GM12878 (cell line): ENCODE data around the gene BBS10. TPM values are rescaled to one million over a fixed set of nuclear protein-coding genes. Genes with fewer than 3 reads are reported as not detected.

Experiments used
- ATAC-seq: fragments of 200-7000 bp; cut with Tn5 transposase; 3 replicates; pipeline ENCODE4 v1.9.1; 2020; ENCODE audit warnings: mild to moderate bottlenecking, moderate library complexity
- BruUV-seq: library from RNA; stranded (reverse); fragments of 400-500 nt; replicated peaks from 2 replicates; lab custom pipeline; 2021; lab: Mats Ljungman, UMichigan
- CTCF ChIA-PET: fragments of 300-600 bp; sonication (Branson Sonifier 250); formaldehyde crosslinking; extraction: SDS; loops from one replicate; lab custom pipeline; 2021; ENCODE audit warnings: inconsistent platforms; lab: Yijun Ruan, JAX
- POLR2A ChIA-PET: fragments of 350-600 bp; formaldehyde crosslinking; extraction: SDS; loops from one replicate; lab custom pipeline; 2021; ENCODE audit warnings: inconsistent platforms; lab: Charles Lee
- RAD21 ChIA-PET: fragments of 300-600 bp; sonication (Branson Sonifier 250); formaldehyde crosslinking; loops from one replicate; lab custom pipeline; 2023; ENCODE audit warnings: antibody characterized with exemption; ENCODE audit not compliant: unreplicated experiment; lab: Charles Lee
- SMC1A ChIA-PET: fragments of 300-600 bp; sonication (Branson Sonifier 250); formaldehyde crosslinking; loops from one replicate; lab custom pipeline; 2023; ENCODE audit not compliant: unreplicated experiment, uncharacterized antibody; lab: Charles Lee
- DNase-seq: peaks from one replicate; pipeline ENCODE4 v3.0.0-alpha.2; 2011; ENCODE audit warnings: low read depth, low spot score
- FAIRE-seq: peaks from 3 replicates; lab custom pipeline; 2011; peaks lifted over from hg19 to GRCh38; lab: Jason Lieb, UNC
- H2AFZ ChIP-seq: 2 replicates; pipeline ENCODE4 v1.6.0; 2011; ENCODE audit warnings: low read depth, low read length, control low read depth; ENCODE audit not compliant: control insufficient read depth
- H3K27ac ChIP-seq: 2 replicates; pipeline ENCODE4 v1.5.1; 2011; ENCODE audit warnings: control low read depth; ENCODE audit not compliant: control insufficient read depth, insufficient read depth
- H3K27me3 ChIP-seq, 2 experiments: replicated peaks in 1 of 2; 2 replicates each; pipeline versions ENCODE4 v1.6.0 to v1.6.1; 2011; ENCODE audit warnings: low read length in 1 of 2; ENCODE audit not compliant: control insufficient read depth in 2 of 2, insufficient read depth in 2 of 2
- H3K36me3 ChIP-seq, 2 experiments: 2 replicates each; pipeline ENCODE4 v1.5.1; 2011; ENCODE audit warnings: low read length in 1 of 2; ENCODE audit not compliant: control insufficient read depth in 2 of 2, insufficient read depth in 2 of 2
- H3K4me1 ChIP-seq: 2 replicates; pipeline ENCODE4 v1.6.1; 2011; ENCODE audit warnings: mild to moderate bottlenecking, low read length, moderate library complexity, mixed read lengths; ENCODE audit not compliant: control insufficient read depth, insufficient read depth
- H3K4me2 ChIP-seq: 2 replicates; pipeline ENCODE4 v1.6.0; 2011; ENCODE audit warnings: control low read depth; ENCODE audit not compliant: control insufficient read depth, insufficient read depth
- H3K4me3 ChIP-seq: fragments of 200-600 bp; sonication (generic); 2 replicates; pipeline ENCODE4 v1.5.1; 2016
- H3K79me2 ChIP-seq: 2 replicates; pipeline ENCODE4 v1.6.0; 2011; ENCODE audit warnings: low read length; ENCODE audit not compliant: control insufficient read depth, insufficient read depth
- H3K9ac ChIP-seq: 2 replicates; pipeline ENCODE4 v1.8.0; 2011; ENCODE audit warnings: low read length, control low read depth, mixed read lengths; ENCODE audit not compliant: control insufficient read depth, insufficient read depth
- H3K9me3 ChIP-seq: replicated peaks from 3 replicates; pipeline ENCODE4 v1.5.1; 2011; ENCODE audit warnings: mild to moderate bottlenecking, low read length; ENCODE audit not compliant: control insufficient read depth, insufficient read depth
- H4K20me1 ChIP-seq: 2 replicates; pipeline ENCODE4 v1.6.0; 2011; ENCODE audit not compliant: control insufficient read depth, insufficient read depth
- CHD1 ChIP-seq: IDR thresholded peaks from 2 replicates; pipeline ENCODE4 v1.6.1; 2012; ENCODE audit warnings: low read depth, low read length, improper control_type of control experiment
- CHD4 ChIP-seq: fragments of 200-600 bp; sonication (generic); IDR thresholded peaks from 2 replicates; pipeline ENCODE4 v1.6.1; 2016; ENCODE audit warnings: mild to moderate bottlenecking
- CREB1 ChIP-seq: IDR thresholded peaks from 2 replicates; pipeline ENCODE4 v1.6.1; 2012; ENCODE audit warnings: low read depth, mild to moderate bottlenecking, inconsistent platforms
- CREM ChIP-seq: IDR thresholded peaks from 2 replicates; pipeline ENCODE4 v1.6.1; 2014; ENCODE audit warnings: antibody characterized with exemption, low read depth
- EP300 ChIP-seq, 2 experiments: fragments of 150-350 bp in 1 of 2; IDR thresholded peaks; 2 replicates each; pipeline ENCODE4 v1.6.1; 2011 to 2012; ENCODE audit warnings: low read depth in 2 of 2, low read length in 2 of 2, borderline replicate concordance in 1 of 2, improper control_type of control experiment in 1 of 2, inconsistent platforms in 1 of 2; ENCODE audit not compliant: control insufficient read depth in 1 of 2
- JUND ChIP-seq: IDR thresholded peaks from 2 replicates; pipeline ENCODE4 v1.6.1; 2012; ENCODE audit warnings: low read depth, mild to moderate bottlenecking, low read length, improper control_type of control experiment, moderate library complexity
- MEF2A ChIP-seq: IDR thresholded peaks from 2 replicates; pipeline ENCODE4 v1.6.1; 2011; ENCODE audit warnings: low read depth, mild to moderate bottlenecking, low read length, moderate library complexity; ENCODE audit not compliant: insufficient read depth
- NR2C2 ChIP-seq: IDR thresholded peaks from 2 replicates; pipeline ENCODE4 v1.6.1; 2011; ENCODE audit warnings: borderline replicate concordance, low read depth; ENCODE audit not compliant: control insufficient read depth, insufficient read length
- TCF3 ChIP-seq: IDR thresholded peaks from 2 replicates; pipeline ENCODE4 v1.6.1; 2012; ENCODE audit warnings: low read depth, mild to moderate bottlenecking, low read length, borderline replicate concordance; ENCODE audit not compliant: insufficient read depth
- ZBED1 ChIP-seq: IDR thresholded peaks from 2 replicates; pipeline ENCODE4 v1.6.1; 2016; ENCODE audit warnings: borderline replicate concordance
- ZBTB33 ChIP-seq: fragments of 450-650 bp; IDR thresholded peaks from 2 replicates; pipeline ENCODE4 v1.6.1; 2017; ENCODE audit warnings: mild to moderate bottlenecking
- ZNF622 ChIP-seq: fragments of 450-650 bp; IDR thresholded peaks from 2 replicates; pipeline ENCODE4 v1.6.1; 2017; ENCODE audit warnings: mild to moderate bottlenecking, inconsistent platforms
- WGBS: methylation state at CpG from one replicate; pipeline ENCODE4 v1.1.6; 2016; ENCODE audit warnings: low lambda C conversion rate; ENCODE audit not compliant: insufficient replicate concordance, insufficient coverage; ENCODE audit errors: missing lambda C conversion rate; 5-methylcytosine and 5-hydroxymethylcytosine counted together
- in situ Hi-C: fragments of 300-500 bp; cut with MboI; formaldehyde crosslinking; loops from 9 replicates; pipeline ENCODE4 v1.14.3; 2018; ENCODE audit warnings: mixed read lengths
- intact Hi-C: fragments of 100-400 bp; cut with micrococcal nuclease; formaldehyde crosslinking; loops from one replicate; pipeline ENCODE4 v1.14.2; 2022; ENCODE audit not compliant: unreplicated experiment
- polyA plus RNA-seq, 11 experiments: library from polyadenylated mRNA; depleted of rRNA in 4 of 11; unstranded in 6 of 11; stranded (reverse) in 5 of 11; fragments of >200 nt; fragmentation: Nextera tagmentation in 4 of 11; fragmentation: Illumina TruSeq in 1 of 11; extraction: Ambion mirVana in 4 of 11; extraction: Trizol in 1 of 11; gene quantifications; 1 replicate in 1 of 11; 2 replicates in 10 of 11; pipeline versions ENCODE4 v1.2.1 to v1.2.3, GENCODE V29; 2011 to 2016; ENCODE audit warnings: inconsistent platforms in 2 of 11, missing spikeins in 2 of 11, low read depth in 1 of 11
- total RNA-seq, 4 experiments: library from RNA; depleted of rRNA in 3 of 4; stranded (reverse); fragments of >200 nt in 3 of 4; fragmentation: Illumina TruSeq in 1 of 4; extraction: Trizol in 1 of 4; gene quantifications; 2 replicates each; pipeline versions ENCODE4 v1.2.1 to v1.2.3, GENCODE V29; 2013 to 2021
- TF ChIP-seq, protein P1 (sequence below): IDR thresholded peaks from 2 replicates; pipeline ENCODE4 v1.6.1; 2012; ENCODE audit warnings: low read depth, low read length, improper control_type of control experiment

The BBS10 gene
- total and polyA plus RNA-seq, 10 of the 15 experiments (the other 5 are each of a cell fraction or from before 2014, with no cell fraction given): 1.2 to 9.8 (median 5.9) TPM

DNA sequence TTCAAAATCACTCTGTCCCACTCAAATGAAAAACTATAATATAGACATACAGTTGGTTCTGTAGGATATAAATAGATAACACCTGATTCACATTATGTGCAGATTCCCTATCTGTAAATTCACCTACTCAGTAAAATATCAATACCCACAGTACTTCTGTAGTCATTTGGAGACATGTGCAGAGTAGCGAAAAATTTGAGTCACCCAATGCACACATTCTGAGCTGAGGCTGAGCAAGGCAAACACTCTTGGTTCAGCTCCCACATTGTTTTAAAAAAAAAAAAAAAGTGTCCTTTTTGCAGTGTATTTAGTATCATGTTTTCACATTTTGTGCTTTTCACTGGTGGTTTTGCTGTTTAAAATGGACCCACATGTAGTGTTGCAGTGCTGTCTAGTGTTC is 27.3 kb upstream of the BBS10 start:
- no peaks in the 10 kb centered on the region for H4K20me1 ChIP-seq

More for the DNA sequence above, 27.3 kb upstream of the BBS10 start:
- WGBS: 57% methylated on average over 1 of the region's 1 CpG
- no peak overlapping the region for H3K4me3 ChIP-seq
- no peaks in the 10 kb centered on the region for H3K4me1 ChIP-seq
- H3K36me3 ChIP-seq: no peaks in the 10 kb centered on the region; a peak in 1 of 4 replicates
- no peaks in the 10 kb centered on the region for H3K9me3 ChIP-seq
- ATAC-seq (no peak), DNase-seq (no peak), FAIRE-seq (no peak)
- ChIA-PET CTCF (interaction anchor here (1.0 to 1.1 kb wide), 2 partner anchors 19 to 415 kb away, joined by 3 read pairs; no protein-coding TSS in a partner anchor), RAD21 (interaction anchor here (1.0 to 1.4 kb wide), 3 partner anchors 10 to 183 kb away, joined by 3 to 4 read pairs (median 3); no protein-coding TSS in a partner anchor), POLR2A (no interaction called here), SMC1A (no interaction called here)
- no peak overlapping the region for H3K9ac ChIP-seq
- no peak overlapping the region for H3K4me2 ChIP-seq
- H3K27me3 ChIP-seq: no peaks in the 10 kb centered on the region
- TF ChIP-seq TCF3 (no peak), CHD4 (no peak), ZBED1 (no peak), CREM (no peak), ZNF622 (no peak), CREB1 (no peak), EP300 (IDR thresholded peaks at IDR 0.05; ENCODE audit: borderline replicate concordance in 1 of 2, control insufficient read depth in 1 of 2, low read depth in 2 of 2, low read length in 2 of 2) (no peak), JUND (no peak), NR2C2 (no peak), MEF2A (no peak), CHD1 (no peak), ZBTB33 (no peak)
- TF ChIP-seq, protein P1, sequence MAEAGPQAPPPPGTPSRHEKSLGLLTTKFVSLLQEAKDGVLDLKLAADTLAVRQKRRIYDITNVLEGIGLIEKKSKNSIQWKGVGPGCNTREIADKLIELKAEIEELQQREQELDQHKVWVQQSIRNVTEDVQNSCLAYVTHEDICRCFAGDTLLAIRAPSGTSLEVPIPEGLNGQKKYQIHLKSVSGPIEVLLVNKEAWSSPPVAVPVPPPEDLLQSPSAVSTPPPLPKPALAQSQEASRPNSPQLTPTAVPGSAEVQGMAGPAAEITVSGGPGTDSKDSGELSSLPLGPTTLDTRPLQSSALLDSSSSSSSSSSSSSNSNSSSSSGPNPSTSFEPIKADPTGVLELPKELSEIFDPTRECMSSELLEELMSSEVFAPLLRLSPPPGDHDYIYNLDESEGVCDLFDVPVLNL: no peak
- in situ Hi-C loops (no loop called here), intact Hi-C loops (no loop called here)
- BruUV-seq: no TSS peak
- no peaks in the 10 kb centered on the region for H3K79me2 ChIP-seq
- H2AFZ ChIP-seq: no peak overlapping the region
- H3K27ac ChIP-seq: no peak overlapping the region
